CD4-positive, CD25-positive, alpha-beta regulatory T cell (primary cell): ENCODE results near the gene ATXN2L. TPM values are rescaled to one million over a fixed set of nuclear protein-coding genes. Genes with fewer than 3 reads are reported as not detected.
"Not testable (repeated sequence)": the region's sequence is repeated elsewhere in the genome, so short reads cannot be mapped to it uniquely, and the experiment has no call there.

ENCODE experiments used
- ATAC-seq, 2 donors: fragments of 150-1000 bp; cut with Tn5 transposase; one replicate each; pipeline ENCODE4 v1.10.0; 2021; ENCODE audit warnings: low read depth in 2 of 2, moderate number of reproducible peaks in 2 of 2, moderate library complexity in 1 of 2
- DNase-seq, 3 donors: peaks; one replicate each; pipeline versions ENCODE4 v3.0.0 to v3.0.0-alpha.2; 2012 to 2022; ENCODE audit warnings: mixed read lengths in 1 of 3
- H3K27ac ChIP-seq: one replicate; pipeline ENCODE4 v1.7.0; 2013; ENCODE audit warnings: mild to moderate bottlenecking, low read length; ENCODE audit not compliant: insufficient read depth, poor library complexity, severe bottlenecking
- H3K27me3 ChIP-seq: one replicate; pipeline ENCODE4 v1.7.0; 2013; ENCODE audit warnings: low read length; ENCODE audit not compliant: control insufficient read depth, insufficient read depth
- H3K36me3 ChIP-seq: one replicate; pipeline ENCODE4 v1.7.0; 2013; ENCODE audit warnings: mild to moderate bottlenecking, low read length, moderate library complexity; ENCODE audit not compliant: control insufficient read depth, insufficient read depth
- H3K4me1 ChIP-seq: 2 replicates; pipeline ENCODE4 v1.7.0; 2013; ENCODE audit warnings: mild to moderate bottlenecking, low read length; ENCODE audit not compliant: insufficient read depth, control insufficient read depth, poor library complexity, severe bottlenecking
- H3K4me3 ChIP-seq: one replicate; pipeline ENCODE4 v1.7.0; 2013; ENCODE audit warnings: low read depth, mild to moderate bottlenecking, low read length, moderate library complexity
- H3K9me3 ChIP-seq, 2 experiments: 1 replicate in 1 of 2; 2 replicates in 1 of 2; pipeline ENCODE4 v1.7.0; 2013; ENCODE audit warnings: low read length in 2 of 2, mild to moderate bottlenecking in 1 of 2, moderate library complexity in 1 of 2; ENCODE audit not compliant: control insufficient read depth in 2 of 2
- H3K27ac Mint-ChIP-seq, 3 donors: one replicate each; pipeline ENCODE4 v1.8.0; 2020 to 2022; ENCODE audit warnings: mild to moderate bottlenecking in 3 of 3, mixed read lengths in 3 of 3, moderate library complexity in 2 of 3
- H3K27me3 Mint-ChIP-seq: one replicate; pipeline ENCODE4 v1.8.0; 2022; ENCODE audit warnings: mild to moderate bottlenecking, mixed read lengths
- H3K36me3 Mint-ChIP-seq: one replicate; pipeline ENCODE4 v1.8.0; 2020; ENCODE audit warnings: mixed read lengths
- H3K4me1 Mint-ChIP-seq, 4 donors: one replicate each; pipeline ENCODE4 v1.8.0; 2020 to 2022; ENCODE audit warnings: mixed read lengths in 4 of 4, mild to moderate bottlenecking in 1 of 4
- H3K4me3 Mint-ChIP-seq, 4 donors: one replicate each; pipeline ENCODE4 v1.8.0; 2020 to 2022; ENCODE audit warnings: mild to moderate bottlenecking in 4 of 4, mixed read lengths in 4 of 4, moderate library complexity in 3 of 4
- H3K9me3 Mint-ChIP-seq, 7 donors: one replicate each; pipeline ENCODE4 v1.8.0; 2020 to 2022; ENCODE audit warnings: mixed read lengths in 7 of 7, mild to moderate bottlenecking in 3 of 7, moderate library complexity in 2 of 7
- polyA plus RNA-seq, 4 donors: library from polyadenylated mRNA; unstranded; fragments of 300-500 nt; fragmentation: Illumina TruSeq; gene quantifications; one replicate each; pipeline ENCODE4 v1.2.3, GENCODE V29; 2021
- total RNA-seq: library from RNA; stranded (reverse); gene quantifications from one replicate; pipeline ENCODE4 v1.2.3, GENCODE V29; 2022

The ATXN2L gene
- total and polyA plus RNA-seq, 5 donors from 2014 or later, result 11.0 to 342 (median 12.1) TPM

DNA sequence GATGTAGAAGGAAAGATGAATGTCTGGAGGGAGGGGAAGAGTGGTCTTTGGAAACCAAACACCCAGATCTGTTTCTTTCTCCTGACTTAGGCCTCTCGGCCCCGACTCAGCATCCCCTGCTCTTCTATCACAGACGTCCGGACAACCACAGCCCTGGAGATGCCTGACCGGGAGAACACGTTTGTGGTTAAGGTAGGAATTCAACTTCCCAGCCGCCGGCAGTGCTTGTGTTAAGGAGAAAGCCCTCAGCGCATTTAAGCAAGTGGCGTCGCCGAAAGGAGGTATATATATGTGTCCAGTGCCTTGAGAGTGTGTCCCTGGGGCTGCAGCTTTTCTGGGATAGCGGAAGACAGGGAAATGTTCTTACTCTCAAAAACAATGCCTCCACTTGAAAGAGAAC, 44.4 kb downstream of the ATXN2L start:
- DNase-seq, result no peak
- H3K4me3 Mint-ChIP-seq, result peak overlapping the region in 2 of 4 donors; percentile 31 to 74
- Histone ChIP-seq H3K27me3 (no peaks in the 10 kb centered on the region), H3K36me3 (peaks cover 43% of the 10 kb centered on the region), H3K4me3 (no peak overlapping the region), H3K9me3 (no peaks in the 10 kb centered on the region), H3K4me1 (peaks cover 13% of the 10 kb centered on the region), H3K27ac (no peak overlapping the region)
- ATAC-seq, result no peak
- no peaks in the 10 kb centered on the region for H3K9me3 Mint-ChIP-seq
- H3K36me3 Mint-ChIP-seq, result peaks cover 15% of the 10 kb centered on the region
- H3K4me1 Mint-ChIP-seq, result peaks cover 9 to 43% (median 25%) of the 10 kb centered on the region in 4 donors
- no peak overlapping the region for H3K27ac Mint-ChIP-seq
- no peaks in the 10 kb centered on the region for H3K27me3 Mint-ChIP-seq

DNA sequence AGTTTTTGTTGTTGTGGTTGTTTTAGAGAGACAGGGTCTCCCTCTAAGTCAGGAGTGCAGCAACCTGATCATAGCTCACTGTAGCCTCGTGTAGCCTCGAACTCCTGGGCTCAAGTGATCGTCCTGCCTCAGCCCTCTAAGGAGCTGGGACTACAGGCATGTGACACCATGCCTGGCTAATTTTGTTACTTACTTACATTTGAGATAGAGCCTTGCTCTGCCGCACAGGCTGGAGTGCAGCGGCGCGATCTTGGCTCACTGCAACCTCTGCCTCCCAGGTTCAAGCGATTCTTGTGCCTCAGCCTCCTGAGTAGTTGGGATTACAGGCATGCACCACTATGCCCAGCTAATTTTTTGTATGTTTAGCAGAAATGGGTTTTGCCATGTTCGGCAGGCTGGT, 44.8 kb downstream of the ATXN2L start:
- peaks cover 12% of the 10 kb centered on the region for H3K4me1 ChIP-seq
- not testable (repeated sequence) for H3K27ac Mint-ChIP-seq, H3K27me3 ChIP-seq, DNase-seq, H3K9me3 Mint-ChIP-seq, ATAC-seq, H3K27me3 Mint-ChIP-seq, H3K27ac ChIP-seq, H3K9me3 ChIP-seq, H3K4me3 ChIP-seq
- H3K4me1 Mint-ChIP-seq, result peaks cover 9 to 42% (median 25%) of the 10 kb centered on the region in 4 donors
- peak overlapping the region in 1 of 4 donors; percentile 74 for H3K4me3 Mint-ChIP-seq
- H3K36me3 ChIP-seq, result peaks cover 43% of the 10 kb centered on the region
- H3K36me3 Mint-ChIP-seq, result peaks cover 15% of the 10 kb centered on the region

DNA sequence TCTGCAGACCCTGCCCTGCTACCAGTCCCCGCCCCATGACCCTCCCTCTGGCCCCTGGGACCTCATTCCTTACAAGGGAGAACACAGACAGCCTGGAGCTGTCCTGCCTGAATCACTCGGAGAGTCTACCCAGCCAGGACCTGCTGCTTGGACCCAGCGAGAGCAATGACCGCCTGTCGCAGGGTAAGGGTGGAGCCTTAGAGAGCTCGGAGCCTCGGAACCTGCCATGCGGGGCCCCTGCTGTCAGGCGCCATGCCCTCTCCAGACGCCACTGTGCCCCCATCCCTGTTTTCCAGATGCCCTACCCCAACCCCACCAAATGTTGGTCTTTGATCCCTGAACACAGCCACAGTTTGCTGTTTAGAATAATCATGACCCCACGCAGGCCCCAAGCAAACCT, 46.4 kb downstream of the ATXN2L start:
- no peaks in the 10 kb centered on the region for H3K27me3 Mint-ChIP-seq
- ATAC-seq, result no peak
- H3K36me3 Mint-ChIP-seq, result peaks cover 15% of the 10 kb centered on the region
- no peak overlapping the region for H3K4me3 ChIP-seq
- no peak overlapping the region for H3K27ac Mint-ChIP-seq
- H3K9me3 Mint-ChIP-seq, result no peaks in the 10 kb centered on the region
- no peak for DNase-seq
- H3K9me3 ChIP-seq, result no peaks in the 10 kb centered on the region
- H3K4me1 ChIP-seq, result peaks cover 3% of the 10 kb centered on the region
- H3K4me1 Mint-ChIP-seq, result peaks cover 9 to 29% (median 20%) of the 10 kb centered on the region in 4 donors
- peaks cover 43% of the 10 kb centered on the region for H3K36me3 ChIP-seq
- no peak overlapping the region for H3K27ac ChIP-seq
- H3K27me3 ChIP-seq, result no peaks in the 10 kb centered on the region
- peak overlapping the region in 1 of 4 donors; percentile 73 for H3K4me3 Mint-ChIP-seq

DNA sequence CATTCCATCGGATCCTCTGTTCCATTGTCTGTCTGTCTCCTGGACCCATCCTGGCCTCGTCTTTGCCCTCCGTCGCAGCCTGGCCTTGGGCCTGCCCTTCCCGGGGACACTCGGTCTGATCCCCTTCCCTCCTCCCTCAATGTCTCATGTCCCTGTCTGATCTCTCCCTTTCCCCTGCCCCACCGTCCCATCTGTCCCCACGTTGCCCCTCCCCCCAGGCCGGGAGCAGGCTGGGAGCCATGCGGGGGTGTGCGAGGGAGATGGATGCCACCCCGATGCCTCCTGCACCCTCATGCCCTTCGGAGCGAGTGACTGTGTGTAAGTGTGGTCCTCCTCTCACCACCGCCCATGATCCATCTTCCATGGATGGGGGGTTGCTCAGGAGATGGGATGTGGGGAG, 50.2 kb downstream of the ATXN2L start:
- H3K4me3 ChIP-seq, result no peak overlapping the region
- no peaks in the 10 kb centered on the region for H3K9me3 ChIP-seq
- peaks cover 33% of the 10 kb centered on the region for H3K36me3 ChIP-seq
- H3K36me3 Mint-ChIP-seq, result peaks cover 10% of the 10 kb centered on the region
- no peak overlapping the region for H3K27ac ChIP-seq
- no peak overlapping the region for H3K4me3 Mint-ChIP-seq
- no peaks in the 10 kb centered on the region for H3K27me3 Mint-ChIP-seq
- ATAC-seq (no peak), DNase-seq (no peak)
- H3K27ac Mint-ChIP-seq, result no peak overlapping the region
- H3K27me3 ChIP-seq, result no peaks in the 10 kb centered on the region
- peaks cover 0 to 5% (median 1%) of the 10 kb centered on the region in 4 donors for H3K4me1 Mint-ChIP-seq
- no peaks in the 10 kb centered on the region for H3K4me1 ChIP-seq
- H3K9me3 Mint-ChIP-seq, result no peaks in the 10 kb centered on the region

DNA sequence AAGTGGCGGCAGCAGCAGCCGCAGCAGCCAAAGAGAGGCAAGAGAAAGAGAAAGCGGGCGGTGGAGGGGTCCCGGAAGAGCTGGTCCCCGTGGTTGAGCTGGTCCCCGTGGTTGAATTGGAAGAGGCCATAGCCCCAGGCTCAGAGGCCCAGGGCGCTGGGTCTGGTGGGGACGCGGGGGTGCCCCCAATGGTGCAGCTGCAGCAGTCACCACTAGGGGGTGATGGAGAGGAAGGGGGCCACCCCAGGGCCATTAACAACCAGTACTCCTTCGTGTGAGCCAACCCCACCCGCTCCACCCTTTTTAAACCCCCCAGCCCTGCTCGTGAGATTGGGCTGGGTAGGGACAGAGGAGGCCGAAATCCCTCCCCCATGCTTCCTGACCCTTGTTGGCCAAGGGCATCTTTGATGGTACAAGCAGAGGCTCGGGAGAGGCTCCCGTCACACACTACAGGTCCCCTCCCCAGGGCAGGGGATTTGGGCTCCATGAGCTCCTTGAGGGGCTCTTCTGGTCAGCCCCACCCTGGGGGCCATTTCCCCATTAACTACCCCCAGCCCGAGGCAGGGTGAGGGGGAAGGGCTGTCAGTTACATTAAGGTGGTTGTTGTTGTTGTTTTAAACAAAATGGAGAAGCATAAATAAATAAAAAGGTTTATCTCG, 50.9 kb downstream of the ATXN2L start:
- Histone ChIP-seq H3K4me1 (no peaks in the 10 kb centered on the region), H3K36me3 (peaks cover 31% of the 10 kb centered on the region), H3K4me3 (no peak overlapping the region), H3K9me3 (no peaks in the 10 kb centered on the region), H3K27me3 (no peaks in the 10 kb centered on the region), H3K27ac (no peak overlapping the region)
- peaks cover 10% of the 10 kb centered on the region for H3K36me3 Mint-ChIP-seq
- peak; percentile 63 to 75 for ATAC-seq
- no peaks in the 10 kb centered on the region for H3K27me3 Mint-ChIP-seq
- no peak overlapping the region for H3K4me3 Mint-ChIP-seq
- no peaks in the 10 kb centered on the region for H3K9me3 Mint-ChIP-seq
- DNase-seq, result peak; percentile 36 to 53 (median 45)
- H3K4me1 Mint-ChIP-seq, result peaks cover 0 to 6% (median 2%) of the 10 kb centered on the region in 4 donors
- H3K27ac Mint-ChIP-seq, result no peak overlapping the region

DNA sequence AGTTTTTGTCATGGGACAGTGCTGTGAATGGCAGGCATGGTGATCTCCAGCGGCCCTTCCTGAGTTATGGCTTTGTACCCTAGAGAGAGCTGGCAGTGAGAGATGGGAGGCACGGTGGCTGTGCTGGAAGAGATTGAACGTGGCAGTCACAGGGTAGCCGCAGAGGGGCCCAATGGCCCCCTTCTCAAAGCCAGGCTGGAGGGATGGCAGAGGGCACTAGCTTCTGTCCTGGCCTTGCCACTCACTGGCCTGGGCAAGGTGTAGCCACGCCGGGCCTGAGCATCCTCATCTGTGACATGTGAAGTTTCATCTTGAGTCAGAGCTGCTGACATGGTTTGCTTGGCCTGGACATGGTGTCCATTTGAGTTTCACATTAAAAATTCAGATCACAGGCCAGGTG, 51.6 kb downstream of the ATXN2L start:
- Mint-ChIP-seq H3K27ac (peak overlapping the region in 1 of 3 donors; percentile 71), H3K4me3 (no peak overlapping the region), H3K36me3 (peaks cover 10% of the 10 kb centered on the region), H3K9me3 (no peaks in the 10 kb centered on the region), H3K27me3 (no peaks in the 10 kb centered on the region), H3K4me1 (peaks cover 0 to 12% (median 6%) of the 10 kb centered on the region in 4 donors)
- ATAC-seq, result no peak
- Histone ChIP-seq H3K4me1 (peaks cover 6% of the 10 kb centered on the region), H3K27me3 (no peaks in the 10 kb centered on the region), H3K36me3 (peaks cover 24% of the 10 kb centered on the region), H3K9me3 (no peaks in the 10 kb centered on the region), H3K27ac (no peak overlapping the region), H3K4me3 (no peak overlapping the region)
- DNase-seq, result no peak

DNA sequence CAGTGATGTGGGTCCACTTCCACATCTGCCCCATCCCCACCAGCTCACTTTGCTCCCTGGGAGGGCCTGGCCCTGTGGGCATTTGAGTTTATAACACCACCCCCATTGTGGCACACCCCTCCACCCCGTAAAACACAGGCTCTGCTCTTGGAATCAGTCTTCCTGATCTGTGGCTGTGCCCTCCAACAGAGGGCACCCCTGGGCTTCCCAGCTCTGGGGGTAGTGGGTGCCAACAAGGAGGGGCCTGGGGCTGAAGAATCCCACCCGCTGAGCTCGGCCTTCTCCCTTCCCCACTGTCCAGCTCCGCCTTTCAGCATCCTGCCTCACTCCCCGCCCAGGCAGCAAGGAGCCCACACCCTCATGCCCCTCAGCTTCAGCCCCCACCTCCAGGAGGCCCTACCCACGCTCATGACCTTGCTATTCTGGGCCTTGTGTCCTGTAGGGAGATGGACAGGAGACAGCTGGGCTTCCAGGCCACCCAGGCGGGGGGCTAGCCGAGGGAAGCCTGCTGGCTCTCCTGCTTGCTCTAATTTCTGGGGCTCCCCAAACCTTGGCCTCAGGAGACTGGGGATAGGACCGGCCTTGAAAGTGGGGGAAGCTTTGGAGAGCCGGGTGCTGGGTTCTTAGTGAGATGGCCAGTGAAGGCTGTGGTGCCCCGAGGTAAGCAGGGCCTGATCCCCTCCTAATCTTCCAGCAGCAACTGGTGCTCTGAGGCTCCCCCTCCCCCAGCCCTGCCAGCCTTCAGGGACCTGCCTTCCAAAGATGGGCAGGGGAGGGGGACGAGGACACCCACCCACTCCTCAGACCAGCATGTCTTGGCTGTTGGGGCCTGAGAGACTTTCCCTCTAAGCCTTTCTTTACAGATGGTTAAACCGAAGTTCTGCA, 52.6 kb downstream of the ATXN2L start:
- no peaks in the 10 kb centered on the region for H3K9me3 ChIP-seq
- no peaks in the 10 kb centered on the region for H3K9me3 Mint-ChIP-seq
- ATAC-seq (no peak), DNase-seq (no peak)
- no peak overlapping the region for H3K4me3 ChIP-seq
- peaks cover under 1% of the 10 kb centered on the region for H3K36me3 Mint-ChIP-seq
- H3K27me3 Mint-ChIP-seq, result no peaks in the 10 kb centered on the region
- H3K36me3 ChIP-seq, result peaks cover 14% of the 10 kb centered on the region
- no peak overlapping the region for H3K4me3 Mint-ChIP-seq
- H3K27ac ChIP-seq, result no peak overlapping the region
- no peaks in the 10 kb centered on the region for H3K27me3 ChIP-seq
- H3K27ac Mint-ChIP-seq, result no peak overlapping the region
- H3K4me1 ChIP-seq, result peaks cover 13% of the 10 kb centered on the region
- peaks cover 0 to 13% (median 5%) of the 10 kb centered on the region in 4 donors for H3K4me1 Mint-ChIP-seq
